ENCODE data around the gene FZD10. TPM values are rescaled to one million over a fixed set of nuclear protein-coding genes. Genes with fewer than 3 reads are reported as not detected.

The FZD10 gene
- total RNA-seq, 6 experiments from 2014 or later: not detected

DNA sequence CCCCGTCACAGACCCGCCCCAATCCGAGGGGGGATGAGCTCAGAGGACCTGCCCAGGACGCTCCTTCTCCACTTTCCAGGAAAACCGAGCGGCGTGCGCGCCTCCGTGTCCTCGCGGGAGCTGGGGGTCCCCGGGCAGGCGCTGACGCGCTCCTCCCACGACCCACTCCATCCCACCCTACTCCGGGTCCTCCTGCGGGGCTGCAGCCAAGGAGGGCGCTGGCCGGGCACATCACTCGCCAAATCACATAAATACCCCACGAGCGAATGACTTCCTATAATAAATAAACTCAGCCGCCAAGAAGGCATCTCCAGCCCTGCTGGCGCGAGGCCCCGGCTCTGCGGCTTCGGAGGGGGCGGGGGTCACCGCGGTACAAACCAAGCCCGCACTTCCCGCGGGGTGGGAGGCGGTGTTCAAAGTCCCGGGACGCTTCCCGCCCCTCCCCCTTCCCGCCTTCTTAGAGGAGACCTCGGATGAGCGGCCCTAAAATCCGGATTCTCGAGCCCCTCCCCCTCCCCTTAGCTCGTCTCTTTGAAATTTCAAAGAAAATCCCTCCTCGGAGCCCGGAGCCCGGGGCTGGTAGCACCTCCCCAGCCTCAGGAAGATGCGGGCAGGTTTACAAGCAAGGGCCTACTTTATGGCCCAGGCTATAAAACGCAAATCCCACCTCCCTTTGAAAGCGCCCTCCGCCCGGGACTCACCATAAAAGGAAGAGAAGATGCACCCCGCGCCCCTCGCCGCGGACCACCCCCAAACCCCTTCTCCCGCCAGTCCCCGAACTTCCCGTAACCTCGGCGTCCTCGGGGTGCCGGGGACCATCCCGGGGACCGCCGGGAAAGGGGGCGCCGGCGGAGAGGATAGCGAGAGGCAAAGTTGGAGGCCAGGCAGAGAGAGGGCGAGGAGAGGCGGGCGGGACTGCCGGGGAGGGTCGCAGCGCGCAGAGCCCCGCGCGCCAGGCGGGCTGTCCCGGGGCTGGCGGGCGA lies 712 bp upstream of the FZD10 start:
- Histone ChIP-seq H3K27me3 (peaks cover 0 to 27% of the 10 kb centered on the region in 2 donors), H3K27ac (no peak overlapping the region), H3K9me3 (no peaks in the 10 kb centered on the region), H3K36me3 (no peaks in the 10 kb centered on the region), H3K4me3 (peak overlapping the region in 1 of 3 donors; percentile 27), H3K4me1 (peaks cover 0 to 10% (median 0%) of the 10 kb centered on the region in 4 donors)
- TF ChIP-seq, protein P1, sequence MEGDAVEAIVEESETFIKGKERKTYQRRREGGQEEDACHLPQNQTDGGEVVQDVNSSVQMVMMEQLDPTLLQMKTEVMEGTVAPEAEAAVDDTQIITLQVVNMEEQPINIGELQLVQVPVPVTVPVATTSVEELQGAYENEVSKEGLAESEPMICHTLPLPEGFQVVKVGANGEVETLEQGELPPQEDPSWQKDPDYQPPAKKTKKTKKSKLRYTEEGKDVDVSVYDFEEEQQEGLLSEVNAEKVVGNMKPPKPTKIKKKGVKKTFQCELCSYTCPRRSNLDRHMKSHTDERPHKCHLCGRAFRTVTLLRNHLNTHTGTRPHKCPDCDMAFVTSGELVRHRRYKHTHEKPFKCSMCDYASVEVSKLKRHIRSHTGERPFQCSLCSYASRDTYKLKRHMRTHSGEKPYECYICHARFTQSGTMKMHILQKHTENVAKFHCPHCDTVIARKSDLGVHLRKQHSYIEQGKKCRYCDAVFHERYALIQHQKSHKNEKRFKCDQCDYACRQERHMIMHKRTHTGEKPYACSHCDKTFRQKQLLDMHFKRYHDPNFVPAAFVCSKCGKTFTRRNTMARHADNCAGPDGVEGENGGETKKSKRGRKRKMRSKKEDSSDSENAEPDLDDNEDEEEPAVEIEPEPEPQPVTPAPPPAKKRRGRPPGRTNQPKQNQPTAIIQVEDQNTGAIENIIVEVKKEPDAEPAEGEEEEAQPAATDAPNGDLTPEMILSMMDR (IDR thresholded peaks at IDR 0.05): no peak
- intact Hi-C loops (cut with DNase I): no loop called here
- WGBS (ENCODE audit: insufficient coverage, low coverage, low lambda C conversion rate, missing lambda C conversion rate): 0% methylated on average over 13 of the region's 87 CpGs
- ATAC-seq: no peak
- peak in 2 of 3 donors; percentile 12 to 31 for DNase-seq

- H3K27me3 ChIP-seq: peaks cover 0 to 22% of the 10 kb centered on the region in 2 donors
- H3K4me3 ChIP-seq: peak overlapping the region in 1 of 3 donors; percentile 27
- no peak for ATAC-seq
- no peak overlapping the region for H3K27ac ChIP-seq
- no peaks in the 10 kb centered on the region for H3K36me3 ChIP-seq
- peak in 1 of 3 donors; percentile 19 for DNase-seq
- H3K4me1 ChIP-seq: peaks cover 0 to 10% (median 0%) of the 10 kb centered on the region in 4 donors
- no peak for TF ChIP-seq POLR2A (IDR thresholded peaks at IDR 0.05)
- TF ChIP-seq, protein P1 (IDR thresholded peaks at IDR 0.05): no peak
- WGBS (ENCODE audit: insufficient coverage, low coverage, low lambda C conversion rate, missing lambda C conversion rate): 10% methylated on average over 7 of the region's 78 CpGs
- intact Hi-C loops (cut with DNase I): no loop called here
- H3K9me3 ChIP-seq: no peaks in the 10 kb centered on the region
These were observed 639 bp downstream of the FZD10 start for GRCh38 chr12:130162745-130163460.

DNA sequence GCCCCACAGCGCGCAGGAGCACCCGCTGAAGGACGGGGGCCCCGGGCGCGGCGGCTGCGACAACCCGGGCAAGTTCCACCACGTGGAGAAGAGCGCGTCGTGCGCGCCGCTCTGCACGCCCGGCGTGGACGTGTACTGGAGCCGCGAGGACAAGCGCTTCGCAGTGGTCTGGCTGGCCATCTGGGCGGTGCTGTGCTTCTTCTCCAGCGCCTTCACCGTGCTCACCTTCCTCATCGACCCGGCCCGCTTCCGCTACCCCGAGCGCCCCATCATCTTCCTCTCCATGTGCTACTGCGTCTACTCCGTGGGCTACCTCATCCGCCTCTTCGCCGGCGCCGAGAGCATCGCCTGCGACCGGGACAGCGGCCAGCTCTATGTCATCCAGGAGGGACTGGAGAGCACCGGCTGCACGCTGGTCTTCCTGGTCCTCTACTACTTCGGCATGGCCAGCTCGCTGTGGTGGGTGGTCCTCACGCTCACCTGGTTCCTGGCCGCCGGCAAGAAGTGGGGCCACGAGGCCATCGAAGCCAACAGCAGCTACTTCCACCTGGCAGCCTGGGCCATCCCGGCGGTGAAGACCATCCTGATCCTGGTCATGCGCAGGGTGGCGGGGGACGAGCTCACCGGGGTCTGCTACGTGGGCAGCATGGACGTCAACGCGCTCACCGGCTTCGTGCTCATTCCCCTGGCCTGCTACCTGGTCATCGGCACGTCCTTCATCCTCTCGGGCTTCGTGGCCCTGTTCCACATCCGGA lies 1.4 kb downstream of the FZD10 start:
- Histone ChIP-seq H3K4me3 (no peak overlapping the region), H3K27ac (no peak overlapping the region), H3K36me3 (no peaks in the 10 kb centered on the region), H3K27me3 (peaks cover 0 to 22% of the 10 kb centered on the region in 2 donors), H3K9me3 (no peaks in the 10 kb centered on the region), H3K4me1 (peaks cover 0 to 10% (median 0%) of the 10 kb centered on the region in 4 donors)
- 3% methylated on average over 8 of the region's 71 CpGs for WGBS (ENCODE audit: insufficient coverage, low coverage, low lambda C conversion rate, missing lambda C conversion rate)
- DNase-seq (peak in 1 of 3 donors; percentile 9), ATAC-seq (no peak)
- TF ChIP-seq, protein P1 (IDR thresholded peaks at IDR 0.05): no peak
- no peak for TF ChIP-seq POLR2A (IDR thresholded peaks at IDR 0.05)
- intact Hi-C loops (cut with DNase I): no loop called here

DNA sequence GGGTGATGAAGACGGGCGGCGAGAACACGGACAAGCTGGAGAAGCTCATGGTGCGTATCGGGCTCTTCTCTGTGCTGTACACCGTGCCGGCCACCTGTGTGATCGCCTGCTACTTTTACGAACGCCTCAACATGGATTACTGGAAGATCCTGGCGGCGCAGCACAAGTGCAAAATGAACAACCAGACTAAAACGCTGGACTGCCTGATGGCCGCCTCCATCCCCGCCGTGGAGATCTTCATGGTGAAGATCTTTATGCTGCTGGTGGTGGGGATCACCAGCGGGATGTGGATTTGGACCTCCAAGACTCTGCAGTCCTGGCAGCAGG lies 1.9 kb downstream of the FZD10 start:
- intact Hi-C loops (cut with DNase I): no loop called here

More for the DNA sequence above, 1.9 kb downstream of the FZD10 start:
- no peak for ATAC-seq
- no peak for TF ChIP-seq POLR2A (IDR thresholded peaks at IDR 0.05)
- TF ChIP-seq, protein P1 (IDR thresholded peaks at IDR 0.05): no peak
- Histone ChIP-seq H3K4me3 (no peak overlapping the region), H3K9me3 (no peaks in the 10 kb centered on the region), H3K36me3 (no peaks in the 10 kb centered on the region), H3K4me1 (peaks cover 0 to 10% (median 0%) of the 10 kb centered on the region in 4 donors), H3K27ac (no peak overlapping the region), H3K27me3 (peaks cover 0 to 22% of the 10 kb centered on the region in 2 donors)
- no peak for DNase-seq
- WGBS (ENCODE audit: insufficient coverage, low coverage, low lambda C conversion rate, missing lambda C conversion rate): 16% methylated on average over 9 of the region's 18 CpGs

All from right lobe of liver (tissue), 6 donors.